ENCODE data around the gene CYP4A11. TPM values are rescaled to one million over a fixed set of nuclear protein-coding genes. Genes with fewer than 3 reads are reported as not detected.
"Not testable (repeated sequence)": the region's sequence is repeated elsewhere in the genome, so short reads cannot be mapped to it uniquely, and the experiment has no call there.

The CYP4A11 gene
- total RNA-seq (2014; rRNA removed; shearing (Covaris generic)), result not detected in 2 replicates
- polyA plus RNA-seq (2014; cell fraction: nucleus; rRNA removed), result not detected in 2 replicates

GRCh38 chr1:46941135-46941694 is at the start of gene CYP4A11:
TSS of gene CYP4A11 (minus strand) at chr1:46941476. CDS start at chr1:46941433, 43 bp downstream.
- no peak for DNase-seq (ENCODE audit: extremely low read depth, low read depth)

GRCh38 chr1:46990541-46990940 is 49.3 kb upstream of the CYP4A11 start:
- not testable (repeated sequence) for DNase-seq (ENCODE audit: extremely low read depth, low read depth)

- DNase-seq (ENCODE audit: extremely low read depth, low read depth), result no peak
Measured at GRCh38 chr1:46983830-46984586, 42.7 kb upstream of the CYP4A11 start.

- no peak for DNase-seq (ENCODE audit: extremely low read depth, low read depth)
Measured at GRCh38 chr1:46983166-46983829, 42.0 kb upstream of the CYP4A11 start.

GRCh38 chr1:46969014-46969619 is 27.8 kb upstream of the CYP4A11 start:
- no peak for DNase-seq (ENCODE audit: extremely low read depth, low read depth)

- not testable (repeated sequence) for DNase-seq (ENCODE audit: extremely low read depth, low read depth)
Measured at GRCh38 chr1:46962272-46962671, 21.0 kb upstream of the CYP4A11 start.

GRCh38 chr1:46961066-46961758 is 19.9 kb upstream of the CYP4A11 start:
- no peak for DNase-seq (ENCODE audit: extremely low read depth, low read depth)

GRCh38 chr1:46960250-46960649 is 19.0 kb upstream of the CYP4A11 start:
- no peak for DNase-seq (ENCODE audit: extremely low read depth, low read depth)

GRCh38 chr1:46955116-46955515 is 13.8 kb upstream of the CYP4A11 start:
- DNase-seq (ENCODE audit: extremely low read depth, low read depth), result not testable (repeated sequence)

- not testable (repeated sequence) for DNase-seq (ENCODE audit: extremely low read depth, low read depth)
Measured at GRCh38 chr1:46953847-46954246, 12.6 kb upstream of the CYP4A11 start.

- not testable (repeated sequence) for DNase-seq (ENCODE audit: extremely low read depth, low read depth)
Measured at GRCh38 chr1:46949417-46949666, 8.1 kb upstream of the CYP4A11 start.

GRCh38 chr1:46948629-46949416 is 7.5 kb upstream of the CYP4A11 start:
- DNase-seq (ENCODE audit: extremely low read depth, low read depth), result no peak

GRCh38 chr1:46947706-46948105 is 6.4 kb upstream of the CYP4A11 start:
- not testable (repeated sequence) for DNase-seq (ENCODE audit: extremely low read depth, low read depth)

GRCh38 chr1:46942086-46942485 is 810 bp upstream of the CYP4A11 start:
- DNase-seq (ENCODE audit: extremely low read depth, low read depth), result no peak

GRCh38 chr1:46940307-46940706 is 969 bp downstream of the CYP4A11 start:
- no peak for DNase-seq (ENCODE audit: extremely low read depth, low read depth)

GRCh38 chr1:46937270-46937669 is 4.0 kb downstream of the CYP4A11 start:
- no peak for DNase-seq (ENCODE audit: extremely low read depth, low read depth)

GRCh38 chr1:46936788-46937187 is 4.5 kb downstream of the CYP4A11 start:
- DNase-seq (ENCODE audit: extremely low read depth, low read depth), result no peak

- not testable (repeated sequence) for DNase-seq (ENCODE audit: extremely low read depth, low read depth)
Measured at GRCh38 chr1:46934852-46935251, 6.4 kb downstream of the CYP4A11 start.

GRCh38 chr1:46932020-46932419 is 9.3 kb downstream of the CYP4A11 start:
- not testable (repeated sequence) for DNase-seq (ENCODE audit: extremely low read depth, low read depth)

GRCh38 chr1:46931151-46931550 is 10.1 kb downstream of the CYP4A11 start:
- DNase-seq (ENCODE audit: extremely low read depth, low read depth), result no peak

Measured in NCI-H460 (cell line).